ENCODE measurements around the gene MACROD2. TPM values are rescaled to one million over a fixed set of nuclear protein-coding genes. Genes with fewer than 3 reads are reported as not detected.

MACROD2 gene
- total and polyA plus RNA-seq, 7 donors: 0.20 to 4.8 (median 0.87) TPM

DNA sequence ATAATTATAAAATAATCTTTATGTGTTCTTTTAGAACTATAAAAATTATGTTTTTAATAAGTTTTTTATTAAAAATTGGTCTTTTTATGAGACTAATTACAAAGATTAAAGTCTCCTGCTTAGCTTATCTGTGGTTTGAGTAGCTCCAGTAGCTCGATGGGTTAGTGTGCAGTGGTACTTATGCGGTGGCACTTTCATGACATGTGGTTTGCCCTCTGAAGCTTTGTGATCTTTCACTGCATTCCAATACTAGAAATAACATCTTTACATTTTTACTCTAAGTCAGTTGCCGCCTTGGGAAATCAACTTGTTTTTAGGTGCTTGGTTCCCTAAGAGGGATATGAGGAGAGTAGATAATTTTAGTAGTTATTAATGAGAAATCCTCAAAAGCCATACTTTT, 1041.6 kb downstream of the MACROD2 start:
- H3K4me1 ChIP-seq: no peaks in the 10 kb centered on the region
- H3K36me3 ChIP-seq (ENCODE audit: insufficient read depth in 1 of 2, low read depth in 1 of 2): no peaks in the 10 kb centered on the region
- no peak for TF ChIP-seq CTCF (IDR thresholded peaks at IDR 0.05)
- H3K4me3 ChIP-seq: no peak overlapping the region
- 91 to 95% (median 93%) methylated on average over 3 of the region's 3 CpGs for WGBS, 3 donors
- no peak for ATAC-seq
- no peak overlapping the region for H3K27ac ChIP-seq
- intact Hi-C loops (cut with DNase I): no loop called here
- DNase-seq: no peak
- H3K27me3 ChIP-seq (ENCODE audit: insufficient read depth in 3 of 3, low read length in 2 of 3): no peaks in the 10 kb centered on the region
- no peaks in the 10 kb centered on the region for H3K9me3 ChIP-seq

DNA sequence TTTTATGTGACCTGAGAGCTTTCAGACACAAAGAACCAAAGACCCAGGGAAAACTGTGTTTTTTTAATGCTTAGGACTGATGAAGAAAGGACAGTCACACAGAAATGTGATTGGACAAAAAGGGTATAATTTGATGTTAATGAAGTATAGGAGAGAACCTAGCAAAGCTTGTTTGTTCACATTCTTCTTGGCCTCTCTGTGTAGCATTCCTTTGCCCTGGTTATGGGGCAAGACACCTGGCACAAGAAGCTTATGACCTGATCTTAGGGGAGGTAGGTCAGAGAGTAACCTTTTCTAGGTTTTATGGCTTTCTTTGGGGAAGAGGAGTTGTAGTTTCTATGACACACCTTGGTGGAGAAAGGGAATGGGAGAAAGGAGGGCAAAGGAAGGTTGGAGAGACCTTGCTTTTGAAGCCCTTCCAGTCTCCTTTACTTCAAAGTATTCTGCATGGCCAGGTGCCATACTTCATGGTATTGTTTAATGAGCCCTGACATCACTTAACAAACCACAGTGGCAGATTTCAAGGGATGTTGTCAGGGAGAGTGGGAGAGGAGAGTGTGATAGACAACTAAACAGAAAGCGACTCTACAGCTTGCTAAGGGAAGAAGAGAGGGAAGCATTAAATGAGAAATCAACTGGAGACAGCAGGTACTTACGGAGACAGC, 1043.9 kb downstream of the MACROD2 start:
- 80 to 95% (median 90%) methylated on average over 2 of the region's 2 CpGs for WGBS, 3 donors
- Histone ChIP-seq H3K4me3 (no peak overlapping the region), H3K36me3 (ENCODE audit: insufficient read depth in 1 of 2, low read depth in 1 of 2) (no peaks in the 10 kb centered on the region), H3K9me3 (no peaks in the 10 kb centered on the region), H3K4me1 (no peaks in the 10 kb centered on the region), H3K27me3 (ENCODE audit: insufficient read depth in 3 of 3, low read length in 2 of 3) (no peaks in the 10 kb centered on the region), H3K27ac (no peak overlapping the region)
- DNase-seq (no peak), ATAC-seq (no peak)
- intact Hi-C loops (cut with DNase I): no loop called here
- no peak for TF ChIP-seq CTCF (IDR thresholded peaks at IDR 0.05)

GRCh38 chr20:15042723-15043122, 1047.4 kb downstream of the MACROD2 start:
- ATAC-seq (no peak), DNase-seq (no peak)
- H3K4me3 ChIP-seq: no peak overlapping the region
- TF ChIP-seq CTCF (IDR thresholded peaks at IDR 0.05): no peak
- no peaks in the 10 kb centered on the region for H3K27me3 ChIP-seq (ENCODE audit: insufficient read depth in 3 of 3, low read length in 2 of 3)
- no peak overlapping the region for H3K27ac ChIP-seq
- H3K36me3 ChIP-seq (ENCODE audit: insufficient read depth in 1 of 2, low read depth in 1 of 2): no peaks in the 10 kb centered on the region
- no peaks in the 10 kb centered on the region for H3K9me3 ChIP-seq
- intact Hi-C loops (cut with DNase I): no loop called here
- 96 to 100% (median 96%) methylated on average over 1 of the region's 1 CpG for WGBS, 3 donors
- H3K4me1 ChIP-seq: no peaks in the 10 kb centered on the region

GRCh38 chr20:15045246-15045645, 1049.9 kb downstream of the MACROD2 start:
- no peaks in the 10 kb centered on the region for H3K9me3 ChIP-seq
- no peak for TF ChIP-seq CTCF (IDR thresholded peaks at IDR 0.05)
- WGBS, 3 donors: 41 to 46% (median 44%) methylated on average over 4 of the region's 4 CpGs
- no peak overlapping the region for H3K4me3 ChIP-seq
- peak in 1 of 4 donors; percentile 69 for ATAC-seq
- no peaks in the 10 kb centered on the region for H3K4me1 ChIP-seq
- H3K27ac ChIP-seq: no peak overlapping the region
- no peaks in the 10 kb centered on the region for H3K36me3 ChIP-seq (ENCODE audit: insufficient read depth in 1 of 2, low read depth in 1 of 2)
- intact Hi-C loops (cut with DNase I): no loop called here
- no peaks in the 10 kb centered on the region for H3K27me3 ChIP-seq (ENCODE audit: insufficient read depth in 3 of 3, low read length in 2 of 3)
- DNase-seq: peak; percentile 43 to 75

DNA sequence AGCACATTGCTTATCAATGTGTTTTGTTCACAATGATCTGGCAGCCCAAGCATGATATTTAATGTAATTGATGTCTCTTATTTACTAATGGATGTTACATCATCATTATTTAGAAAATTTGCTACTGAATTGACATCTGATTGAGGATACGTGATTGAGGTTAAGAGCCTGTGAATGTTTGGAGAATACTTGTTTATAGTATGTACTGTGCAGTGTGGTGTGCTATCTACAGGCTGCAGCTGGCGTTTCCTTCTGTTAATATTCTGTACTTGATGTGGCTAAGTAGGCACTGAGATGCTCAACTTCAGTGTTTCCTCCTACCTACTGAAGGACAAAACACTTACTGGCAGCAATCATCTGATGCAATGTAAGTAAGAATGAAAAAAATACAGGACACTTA, 1051.7 kb downstream of the MACROD2 start:
- H3K27me3 ChIP-seq (ENCODE audit: insufficient read depth in 3 of 3, low read length in 2 of 3): no peaks in the 10 kb centered on the region
- 69 to 82% (median 75%) methylated on average over 2 of the region's 2 CpGs for WGBS, 3 donors
- no peaks in the 10 kb centered on the region for H3K9me3 ChIP-seq
- no peak for ATAC-seq
- no peak for DNase-seq
- intact Hi-C loops (cut with DNase I): no loop called here
- H3K4me1 ChIP-seq: no peaks in the 10 kb centered on the region
- no peak overlapping the region for H3K4me3 ChIP-seq
- H3K36me3 ChIP-seq (ENCODE audit: insufficient read depth in 1 of 2, low read depth in 1 of 2): no peaks in the 10 kb centered on the region
- TF ChIP-seq CTCF (IDR thresholded peaks at IDR 0.05): no peak
- H3K27ac ChIP-seq: no peak overlapping the region

All from psoas muscle (tissue), 8 donors.